SU-DHL-6 (cell line): ENCODE measurements around the gene TMEM117.

Source experiments
- H2AFZ ChIP-seq: fragments of 200-600 bp; sonication (generic); 2 replicates; pipeline ENCODE4 v1.6.1; 2014; ENCODE audit warnings: low read depth, mild to moderate bottlenecking, moderate library complexity, mixed read lengths, antibody characterized with exemption, low read length; ENCODE audit not compliant: severe bottlenecking
- H3F3A ChIP-seq: fragments of 200-600 bp; shearing (Covaris generic); 2 replicates; pipeline ENCODE4 v1.6.0; 2016; ENCODE audit warnings: antibody characterized with exemption, mild to moderate bottlenecking; ENCODE audit not compliant: insufficient read depth
- H3K27ac ChIP-seq: fragments of 200-600 bp; sonication (generic); 2 replicates; pipeline ENCODE4 v1.5.1; 2016; ENCODE audit warnings: low read depth, mild to moderate bottlenecking, low read length, moderate library complexity, mixed read lengths
- H3K27me3 ChIP-seq: fragments of 200-600 bp; sonication (generic), shearing (Covaris generic); 2 replicates; pipeline ENCODE4 v1.6.0; 2014; ENCODE audit warnings: mild to moderate bottlenecking, low read length
- H3K36me3 ChIP-seq: fragments of 200-600 bp; sonication (generic); 2 replicates; pipeline ENCODE4 v1.6.1; 2014; ENCODE audit warnings: mild to moderate bottlenecking, low read length, mixed read lengths
- H3K4me2 ChIP-seq: fragments of 300-600, 200-600 bp; shearing (Covaris generic), sonication (generic); 2 replicates; pipeline ENCODE4 v1.6.0; 2014; ENCODE audit warnings: low read length, low read depth, mild to moderate bottlenecking; ENCODE audit not compliant: poor library complexity, severe bottlenecking
- H3K4me3 ChIP-seq: fragments of 200-600 bp; sonication (generic); 2 replicates; pipeline ENCODE4 v1.5.1; 2014; ENCODE audit warnings: antibody characterized with exemption, low read length, mild to moderate bottlenecking, mixed read lengths; ENCODE audit not compliant: insufficient read depth, poor library complexity, severe bottlenecking
- H3K79me2 ChIP-seq: fragments of 200-600 bp; sonication (generic); 2 replicates; pipeline ENCODE4 v1.6.1; 2014; ENCODE audit warnings: mild to moderate bottlenecking, low read length, moderate library complexity; ENCODE audit not compliant: insufficient read depth
- H3K9ac ChIP-seq: fragments of 200-600 bp; sonication (generic); 2 replicates; pipeline ENCODE4 v1.7.0; 2014; ENCODE audit warnings: mild to moderate bottlenecking, low read length
- H3K9me2 ChIP-seq: fragments of 200-600 bp; sonication (generic); replicated peaks from 2 replicates; pipeline ENCODE4 v1.6.1; 2014; ENCODE audit warnings: low read length; ENCODE audit not compliant: insufficient read depth
- H3K9me3 ChIP-seq: fragments of 200-600 bp; sonication (generic); 2 replicates; pipeline ENCODE4 v1.6.1; 2014; ENCODE audit warnings: low read length, mixed read lengths; ENCODE audit not compliant: insufficient read depth
- H4K20me1 ChIP-seq: fragments of 200-600 bp; sonication (generic); 2 replicates; pipeline ENCODE4 v1.6.1; 2014; ENCODE audit warnings: low read depth, mild to moderate bottlenecking, antibody characterized with exemption, low read length, moderate library complexity, mixed read lengths
- EZH2phosphoT487 ChIP-seq: fragments of 200-600 bp; sonication (generic), shearing (Covaris generic); conservative IDR thresholded peaks from 2 replicates; pipeline ENCODE4 v1.6.1; 2018; ENCODE audit warnings: mild to moderate bottlenecking, antibody characterized with exemption, low read length, moderate library complexity, mixed read lengths
- TF ChIP-seq, protein P1 (sequence below): fragments of 200-600 bp; sonication (generic); IDR thresholded peaks from one replicate; pipeline ENCODE4 v1.5.1; 2017; ENCODE audit warnings: antibody characterized with exemption, mild to moderate bottlenecking, low read length, moderate library complexity; ENCODE audit not compliant: insufficient read depth, poor library complexity, severe bottlenecking

TMEM117 gene

DNA sequence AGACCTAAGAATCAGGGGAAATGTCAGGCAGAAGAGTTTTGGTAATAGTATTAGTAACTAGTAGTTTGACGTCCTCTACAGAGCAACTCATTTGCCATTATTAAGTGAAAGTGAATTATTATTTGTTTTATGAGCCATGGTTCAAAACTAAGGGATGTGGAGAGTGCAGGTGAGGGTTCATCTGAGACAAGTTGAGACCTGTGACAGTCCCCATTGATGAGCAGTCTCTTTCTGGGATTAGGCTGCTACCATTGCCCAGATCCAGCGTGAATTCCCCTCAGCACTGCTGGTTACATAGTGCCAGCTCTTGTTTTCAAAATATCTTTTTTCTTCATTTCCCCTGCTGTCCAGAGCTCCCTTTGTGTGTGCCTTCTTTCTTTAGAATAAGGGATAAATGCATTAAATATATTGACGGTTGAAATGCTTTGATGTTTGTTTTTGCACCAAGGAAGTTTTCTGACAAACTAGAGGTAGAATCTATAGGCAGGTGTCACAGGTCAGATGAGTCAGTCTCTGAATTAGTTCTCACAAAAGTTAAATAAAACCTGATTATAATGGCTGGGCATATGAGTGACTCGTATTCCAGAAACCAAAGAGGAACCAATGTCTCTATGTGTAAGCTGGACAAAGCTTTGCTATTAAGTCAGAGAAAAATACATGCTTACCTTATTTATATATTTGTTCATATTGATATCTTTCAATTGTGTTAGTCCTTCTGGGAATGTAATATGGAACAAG lies 381.4 kb downstream of the TMEM117 start:
- no peaks in the 10 kb centered on the region for H3F3A ChIP-seq
- no peaks in the 10 kb centered on the region for H4K20me1 ChIP-seq
- no peak overlapping the region for H3K9ac ChIP-seq
- H3K9me3 ChIP-seq = no peaks in the 10 kb centered on the region
- H2AFZ ChIP-seq = no peak overlapping the region
- no peaks in the 10 kb centered on the region for H3K27me3 ChIP-seq
- H3K36me3 ChIP-seq = no peaks in the 10 kb centered on the region
- no peak overlapping the region for H3K27ac ChIP-seq
- H3K4me2 ChIP-seq = no peak overlapping the region
- no peaks in the 10 kb centered on the region for H3K79me2 ChIP-seq
- no peak for TF ChIP-seq EZH2phosphoT487
- TF ChIP-seq, protein P1, sequence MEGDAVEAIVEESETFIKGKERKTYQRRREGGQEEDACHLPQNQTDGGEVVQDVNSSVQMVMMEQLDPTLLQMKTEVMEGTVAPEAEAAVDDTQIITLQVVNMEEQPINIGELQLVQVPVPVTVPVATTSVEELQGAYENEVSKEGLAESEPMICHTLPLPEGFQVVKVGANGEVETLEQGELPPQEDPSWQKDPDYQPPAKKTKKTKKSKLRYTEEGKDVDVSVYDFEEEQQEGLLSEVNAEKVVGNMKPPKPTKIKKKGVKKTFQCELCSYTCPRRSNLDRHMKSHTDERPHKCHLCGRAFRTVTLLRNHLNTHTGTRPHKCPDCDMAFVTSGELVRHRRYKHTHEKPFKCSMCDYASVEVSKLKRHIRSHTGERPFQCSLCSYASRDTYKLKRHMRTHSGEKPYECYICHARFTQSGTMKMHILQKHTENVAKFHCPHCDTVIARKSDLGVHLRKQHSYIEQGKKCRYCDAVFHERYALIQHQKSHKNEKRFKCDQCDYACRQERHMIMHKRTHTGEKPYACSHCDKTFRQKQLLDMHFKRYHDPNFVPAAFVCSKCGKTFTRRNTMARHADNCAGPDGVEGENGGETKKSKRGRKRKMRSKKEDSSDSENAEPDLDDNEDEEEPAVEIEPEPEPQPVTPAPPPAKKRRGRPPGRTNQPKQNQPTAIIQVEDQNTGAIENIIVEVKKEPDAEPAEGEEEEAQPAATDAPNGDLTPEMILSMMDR = no peak
- H3K9me2 ChIP-seq = no peaks in the 10 kb centered on the region
- H3K4me3 ChIP-seq = no peak overlapping the region

GRCh38 chr12:44223736-44224135 lies 387.9 kb downstream of the TMEM117 start:
- Histone ChIP-seq H4K20me1 (no peaks in the 10 kb centered on the region), H3K9me2 (no peaks in the 10 kb centered on the region), H3K79me2 (no peaks in the 10 kb centered on the region), H3K27me3 (no peaks in the 10 kb centered on the region), H2AFZ (no peak overlapping the region), H3K9me3 (no peaks in the 10 kb centered on the region), H3K4me2 (no peak overlapping the region), H3K27ac (no peak overlapping the region), H3F3A (no peaks in the 10 kb centered on the region), H3K9ac (no peak overlapping the region), H3K36me3 (no peaks in the 10 kb centered on the region), H3K4me3 (no peak overlapping the region)
- no peak for TF ChIP-seq EZH2phosphoT487
- TF ChIP-seq, protein P1 = no peak

DNA sequence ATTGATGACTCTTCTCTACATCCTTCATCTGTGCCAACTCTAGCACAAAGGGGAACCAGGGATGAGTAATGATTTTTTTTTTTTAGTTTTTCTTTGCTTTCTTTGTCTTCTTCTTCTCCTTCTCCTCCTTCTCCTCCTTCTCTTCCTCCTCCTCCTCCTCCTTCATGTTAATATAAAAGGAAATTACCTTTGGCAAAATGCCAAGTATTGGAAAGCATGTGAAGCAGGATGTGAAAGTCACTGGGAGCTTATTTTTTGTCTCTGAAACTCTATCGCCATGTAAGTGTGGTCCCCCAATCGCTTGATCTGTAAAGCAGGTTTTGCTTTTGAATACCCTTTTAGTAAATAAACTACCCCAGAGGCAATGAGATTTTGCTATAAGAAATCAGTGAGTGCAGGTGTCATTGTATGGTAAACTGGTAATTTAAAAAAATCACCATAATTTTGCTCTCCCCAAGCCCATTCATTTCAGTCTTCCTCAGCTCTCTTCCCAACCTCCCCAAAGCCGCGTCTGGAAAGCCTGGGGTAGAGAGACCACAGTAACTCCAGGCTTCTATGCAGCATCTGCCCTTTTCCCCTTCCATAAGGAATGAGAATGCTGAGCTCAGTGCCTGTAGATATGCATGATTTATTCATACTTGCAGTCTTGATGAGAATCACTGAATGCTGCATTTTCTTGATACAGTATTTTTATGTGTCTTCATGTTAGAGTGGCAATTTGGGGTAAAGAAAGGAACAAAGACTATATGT lies 388.7 kb downstream of the TMEM117 start:
- TF ChIP-seq, protein P1 = no peak
- no peak for TF ChIP-seq EZH2phosphoT487
- Histone ChIP-seq H3K9me2 (no peaks in the 10 kb centered on the region), H3F3A (no peaks in the 10 kb centered on the region), H2AFZ (no peak overlapping the region), H3K9me3 (no peaks in the 10 kb centered on the region), H3K79me2 (no peaks in the 10 kb centered on the region), H3K36me3 (no peaks in the 10 kb centered on the region), H3K27ac (no peak overlapping the region), H3K9ac (no peak overlapping the region), H3K4me2 (no peak overlapping the region), H3K27me3 (no peaks in the 10 kb centered on the region), H3K4me3 (no peak overlapping the region), H4K20me1 (no peaks in the 10 kb centered on the region)
